ENCODE data around the gene PRR13. TPM values are rescaled to one million over a fixed set of nuclear protein-coding genes. Genes with fewer than 3 reads are reported as not detected.
A peak's percentile ranks its signal among the peaks of the same experiment; 100 is the strongest.
"Not testable (repeated sequence)": the region's sequence is repeated elsewhere in the genome, so short reads cannot be mapped to it uniquely, and the experiment has no call there.

Gene PRR13
- total RNA-seq, 1 experiment from 2014 or later, result 83.1 TPM

DNA sequence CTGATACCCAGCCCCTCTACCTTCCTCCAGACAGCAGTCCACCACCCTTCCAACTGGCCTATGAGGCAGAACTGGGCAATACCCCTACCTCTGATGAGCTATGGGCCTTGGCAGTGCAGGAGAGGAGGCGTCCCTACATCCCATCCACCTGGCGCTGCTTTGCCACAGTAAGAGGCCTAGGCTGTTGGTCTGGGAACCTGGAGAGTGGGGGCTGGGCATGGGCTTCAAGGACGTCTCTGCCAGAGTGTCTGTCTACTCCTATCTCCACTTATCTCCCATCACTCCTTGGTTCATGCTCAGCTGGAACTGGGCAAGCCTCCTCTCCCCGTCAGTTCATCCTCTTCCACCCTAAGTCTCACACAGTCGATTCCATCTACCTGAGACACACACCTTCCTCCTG, 11.4 kb upstream of the PRR13 start:
- in situ Hi-C loops (cut with HindIII; ENCODE audit: low sequenced_read_pairs), result no loop called here

DNA sequence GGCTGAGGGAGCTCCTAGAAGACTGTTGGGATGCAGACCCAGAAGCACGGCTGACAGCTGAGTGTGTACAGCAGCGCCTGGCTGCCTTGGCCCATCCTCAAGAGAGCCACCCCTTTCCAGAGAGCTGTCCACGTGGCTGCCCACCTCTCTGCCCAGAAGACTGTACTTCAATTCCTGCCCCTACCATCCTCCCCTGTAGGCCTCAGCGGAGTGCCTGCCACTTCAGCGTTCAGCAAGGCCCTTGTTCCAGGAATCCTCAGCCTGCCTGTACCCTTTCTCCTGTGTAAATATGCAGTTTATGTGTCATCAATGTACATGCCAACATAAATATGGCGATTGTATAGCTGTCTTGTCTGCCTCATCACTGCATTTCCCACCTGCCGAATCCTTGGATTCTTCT, 10.3 kb upstream of the PRR13 start:
- DNase-seq (ENCODE audit: low spot score), result no peak
- in situ Hi-C loops (cut with HindIII; ENCODE audit: low sequenced_read_pairs), result no loop called here

More for the DNA sequence above, 11.4 kb upstream of the PRR13 start:
- no peak for DNase-seq (ENCODE audit: low spot score)

DNA sequence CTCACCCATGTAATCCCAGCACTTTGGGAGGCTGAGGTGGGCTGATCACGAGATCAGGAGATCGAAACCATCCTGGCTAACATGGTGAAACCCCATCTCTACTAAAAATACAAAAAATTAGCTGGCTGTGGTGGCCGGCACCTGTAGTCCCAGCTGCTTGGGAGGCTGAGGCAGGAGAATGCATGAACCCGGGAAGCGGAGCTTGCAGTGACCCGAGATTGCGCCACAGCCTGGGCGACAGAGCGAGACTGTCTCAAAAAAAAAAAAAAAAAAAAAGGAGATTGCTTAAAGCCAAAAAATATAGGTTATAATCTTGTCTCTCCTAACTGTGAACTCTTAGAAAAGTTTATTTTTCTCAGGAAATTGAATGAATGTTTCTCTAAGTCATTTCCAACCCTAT, 6.2 kb upstream of the PRR13 start:
- DNase-seq (ENCODE audit: low spot score); in situ Hi-C loops (cut with HindIII; ENCODE audit: low sequenced_read_pairs): not testable (repeated sequence)

DNA sequence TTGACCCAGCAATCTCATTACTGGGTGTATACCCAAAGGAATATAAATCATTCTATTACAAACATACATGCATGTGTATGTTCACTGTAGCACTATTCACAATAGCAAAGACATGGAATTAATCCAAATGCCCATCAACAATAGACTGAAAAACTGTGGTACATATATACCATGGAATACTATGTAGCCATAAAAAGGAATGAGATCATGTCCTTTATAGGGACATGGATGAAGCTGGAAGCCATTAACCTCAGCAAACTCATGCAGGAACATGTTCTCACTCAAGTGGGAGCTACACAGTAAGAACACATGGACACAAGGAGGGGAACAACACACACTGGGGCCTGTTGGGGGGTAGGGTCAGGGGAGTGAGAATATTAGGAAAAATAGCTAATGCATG, 2.0 kb upstream of the PRR13 start:
- DNase-seq (ENCODE audit: low spot score); in situ Hi-C loops (cut with HindIII; ENCODE audit: low sequenced_read_pairs): not testable (repeated sequence)

DNA sequence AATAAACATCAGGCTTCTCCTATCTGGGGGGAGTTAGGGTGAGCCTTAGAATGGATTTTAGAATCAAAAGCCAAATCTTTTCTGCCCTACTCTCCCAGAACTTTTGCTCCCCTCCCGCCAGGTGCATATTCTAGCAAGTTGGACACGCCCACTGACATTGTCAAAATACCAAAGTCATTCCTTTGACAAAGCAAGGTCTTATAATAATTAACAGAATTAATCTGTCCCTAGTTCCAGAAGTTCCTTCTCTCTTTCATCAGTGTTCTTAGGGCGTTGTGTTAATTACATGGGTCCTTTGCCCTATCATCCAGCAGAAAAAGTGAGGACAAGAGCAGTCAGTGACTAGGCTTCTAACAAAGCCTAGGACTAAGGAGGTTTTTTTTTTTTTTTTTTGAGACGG, 2.4 kb downstream of the PRR13 start:
- DNase-seq (ENCODE audit: low spot score), result no peak
- in situ Hi-C loops (cut with HindIII; ENCODE audit: low sequenced_read_pairs), result no loop called here

DNA sequence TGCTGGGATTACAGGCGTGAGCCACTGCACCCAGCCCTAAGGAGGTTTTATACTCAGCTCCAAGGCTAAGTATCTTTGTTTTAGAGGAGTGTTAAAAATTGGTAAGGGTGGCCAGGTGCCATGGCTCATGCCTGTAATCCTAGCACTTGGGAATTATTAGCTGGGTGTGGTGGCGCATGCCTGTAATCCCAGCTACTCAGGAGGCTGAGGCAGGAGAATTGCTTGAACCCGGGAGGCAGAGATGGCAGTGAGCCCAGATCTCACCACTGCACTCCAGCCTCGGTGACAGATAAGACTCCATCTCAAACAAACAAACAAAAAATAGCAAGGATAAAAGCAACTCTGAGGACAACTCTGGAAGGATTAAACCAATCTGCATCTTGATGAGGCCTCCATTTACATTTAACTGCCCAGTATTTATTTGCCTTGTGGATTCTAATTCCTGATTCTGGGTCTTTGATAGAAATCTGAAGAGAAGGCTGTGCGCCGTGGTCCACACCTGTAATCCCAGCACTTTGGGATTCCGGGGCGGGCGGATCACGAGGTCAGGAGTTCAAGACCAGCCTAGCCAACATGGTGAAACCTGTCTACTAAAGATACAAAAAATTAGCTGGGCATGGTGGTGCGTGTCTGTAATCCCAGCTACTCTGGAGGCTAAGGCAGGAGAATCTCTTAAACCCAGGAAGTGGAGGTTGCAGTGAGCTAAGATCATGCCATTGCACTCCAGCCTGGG, 3.2 kb downstream of the PRR13 start:
- in situ Hi-C loops (cut with HindIII; ENCODE audit: low sequenced_read_pairs); DNase-seq (ENCODE audit: low spot score): not testable (repeated sequence)

DNA sequence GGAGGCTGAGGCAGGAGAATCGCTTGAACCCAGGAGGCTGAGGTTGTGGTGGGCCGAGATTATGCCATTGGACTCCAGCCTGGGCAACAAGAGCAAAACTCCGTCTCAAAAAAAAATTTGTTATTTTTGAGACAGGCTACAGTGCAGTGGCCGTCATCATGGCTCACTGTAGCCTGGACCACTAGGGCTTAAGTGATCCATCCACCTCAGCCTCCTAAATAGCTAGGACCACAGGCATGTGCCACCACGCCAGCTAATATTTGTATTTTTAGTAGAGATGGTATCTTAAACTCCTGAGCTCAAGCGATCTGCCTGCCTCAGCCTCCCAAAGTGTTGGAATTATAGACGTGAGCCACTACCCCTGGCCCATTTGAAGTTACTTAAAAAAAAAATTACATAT, 9.4 kb downstream of the PRR13 start:
- in situ Hi-C loops (cut with HindIII; ENCODE audit: low sequenced_read_pairs), result no loop called here
- no peak for DNase-seq (ENCODE audit: low spot score)

DNA sequence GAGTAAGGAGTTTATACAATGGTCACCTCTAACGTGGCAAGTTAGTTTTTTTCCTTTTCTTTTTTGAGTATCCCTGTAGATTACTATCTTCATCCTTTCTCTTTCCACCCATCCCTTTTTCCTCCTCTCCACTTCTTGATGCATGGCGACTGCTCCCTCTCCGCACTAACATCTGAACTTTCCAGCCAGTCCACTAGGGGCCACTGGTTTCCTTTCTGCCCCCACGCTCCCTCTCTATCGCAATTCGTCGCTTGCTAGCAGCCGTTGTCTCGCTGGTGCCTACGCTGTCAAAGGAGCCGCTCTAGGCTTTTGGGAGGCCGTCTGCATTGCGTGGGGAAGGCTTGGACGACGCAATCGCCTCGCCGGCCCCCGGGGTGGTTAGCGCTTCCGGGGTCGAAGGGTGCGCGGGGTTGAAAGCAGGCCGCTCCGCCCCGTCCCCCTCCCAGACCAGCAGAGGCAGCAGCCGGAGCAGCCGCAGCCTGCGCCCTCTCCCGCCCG, 10.2 kb downstream of the PRR13 start, which contains the start of gene PCBP2:
Gene PCBP2, plus strand, starts transcription at position 442 of the 498 bp plus-strand sequence. CDS start 2,699 bp downstream, outside the sequence.
- peak; percentile 100 for DNase-seq (ENCODE audit: low spot score)
- in situ Hi-C loops (cut with HindIII; ENCODE audit: low sequenced_read_pairs), result no loop called here

DNA sequence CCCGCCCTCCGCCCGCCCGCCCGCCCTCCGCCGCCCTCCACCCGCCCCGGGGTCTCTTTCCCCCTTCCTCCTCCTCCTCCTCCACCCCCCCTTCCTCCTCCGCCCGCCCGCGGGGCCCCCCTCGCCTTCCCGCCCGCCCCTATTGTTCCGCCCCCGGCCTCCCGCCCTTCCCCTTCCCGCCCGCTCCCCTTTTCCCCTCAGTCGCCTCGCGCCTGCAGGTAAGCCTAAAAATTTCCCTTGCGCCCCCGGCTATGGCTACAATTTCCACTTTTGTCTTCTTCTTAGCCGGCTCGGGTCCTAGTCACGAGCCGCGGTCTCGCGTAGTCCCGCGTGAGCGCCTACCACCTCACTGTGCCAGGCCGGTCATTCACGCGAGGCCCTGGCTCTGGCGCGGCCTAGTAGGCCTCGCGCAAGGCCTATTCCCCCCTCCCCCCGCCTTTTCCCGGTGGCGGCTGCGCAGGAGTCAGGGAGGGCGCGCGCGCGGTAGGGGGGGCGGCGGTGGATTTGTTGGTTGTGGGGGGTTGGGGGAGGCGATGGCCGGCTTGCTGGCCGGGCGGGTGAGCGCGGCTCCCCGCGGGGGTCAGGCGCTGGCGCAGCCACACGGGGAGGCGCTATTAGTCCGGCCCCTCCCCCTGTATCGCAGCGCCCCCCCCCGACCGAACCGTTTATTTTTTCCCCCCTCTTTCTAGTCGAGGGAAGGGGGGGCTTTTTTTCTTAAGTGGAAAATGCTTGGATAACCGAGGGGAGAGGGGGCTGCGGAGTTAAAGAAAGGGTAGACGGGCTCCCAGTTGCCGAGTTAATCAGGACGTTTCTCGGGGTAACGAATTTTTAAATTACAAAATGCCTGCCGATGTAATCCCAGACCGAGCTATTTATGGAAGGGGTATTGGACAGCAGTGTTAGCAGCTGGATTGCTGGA, 10.9 kb downstream of the PRR13 start:
- in situ Hi-C loops (cut with HindIII; ENCODE audit: low sequenced_read_pairs), result no loop called here
- DNase-seq (ENCODE audit: low spot score), result peak; percentile 83

DNA sequence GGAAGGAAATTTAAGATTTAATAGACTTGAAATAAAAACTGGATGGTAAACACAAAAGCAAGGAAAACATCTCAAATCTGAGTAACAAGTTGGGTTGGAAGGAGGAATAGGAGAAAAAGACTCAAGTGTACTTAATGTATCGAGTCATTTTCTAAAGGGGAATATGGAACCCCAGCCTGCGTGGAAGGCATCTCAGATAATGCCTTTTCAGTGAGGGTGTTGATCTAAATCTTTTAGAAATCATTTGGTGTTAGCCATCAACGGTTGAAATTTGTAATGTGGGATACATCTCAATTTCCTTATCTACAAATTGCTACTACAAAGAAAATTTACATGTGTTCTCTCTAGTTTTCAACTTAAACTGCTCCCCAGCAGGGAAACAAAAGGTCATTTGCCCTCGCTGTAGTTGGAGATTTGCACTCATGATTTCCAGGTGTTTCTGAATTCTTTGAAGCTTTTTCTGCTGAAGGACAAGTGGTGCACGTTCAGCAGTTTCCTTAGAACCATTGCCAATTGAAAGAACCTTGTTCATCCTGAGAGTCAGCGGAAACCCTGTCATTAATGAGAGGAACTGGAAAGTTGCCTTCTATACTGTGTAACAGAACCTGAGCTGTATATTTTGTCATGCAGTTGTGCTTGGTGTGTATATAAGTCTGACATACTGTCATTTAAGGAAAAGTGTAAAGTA, 12.6 kb downstream of the PRR13 start:
- in situ Hi-C loops (cut with HindIII; ENCODE audit: low sequenced_read_pairs), result no loop called here
- no peak for DNase-seq (ENCODE audit: low spot score)

DNA sequence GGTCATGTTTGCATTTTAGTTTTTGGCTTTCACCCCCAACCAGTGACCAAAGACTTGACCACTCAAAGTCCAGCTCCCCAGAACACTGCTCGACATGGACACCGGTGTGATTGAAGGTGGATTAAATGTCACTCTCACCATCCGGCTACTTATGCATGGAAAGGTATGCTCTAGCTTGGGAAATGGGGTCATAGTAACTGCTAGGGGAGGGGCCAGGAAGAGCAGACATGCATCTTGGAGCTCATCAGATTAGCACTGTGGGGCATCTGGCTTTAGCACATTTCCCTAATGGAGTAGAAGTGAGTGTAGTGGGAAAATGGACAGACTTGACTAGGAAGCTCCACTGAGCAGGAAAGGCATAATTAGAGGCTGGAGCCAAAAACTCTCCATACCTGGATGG, 13.2 kb downstream of the PRR13 start:
- in situ Hi-C loops (cut with HindIII; ENCODE audit: low sequenced_read_pairs), result no loop called here
- peak; percentile 97 for DNase-seq (ENCODE audit: low spot score)

DNA sequence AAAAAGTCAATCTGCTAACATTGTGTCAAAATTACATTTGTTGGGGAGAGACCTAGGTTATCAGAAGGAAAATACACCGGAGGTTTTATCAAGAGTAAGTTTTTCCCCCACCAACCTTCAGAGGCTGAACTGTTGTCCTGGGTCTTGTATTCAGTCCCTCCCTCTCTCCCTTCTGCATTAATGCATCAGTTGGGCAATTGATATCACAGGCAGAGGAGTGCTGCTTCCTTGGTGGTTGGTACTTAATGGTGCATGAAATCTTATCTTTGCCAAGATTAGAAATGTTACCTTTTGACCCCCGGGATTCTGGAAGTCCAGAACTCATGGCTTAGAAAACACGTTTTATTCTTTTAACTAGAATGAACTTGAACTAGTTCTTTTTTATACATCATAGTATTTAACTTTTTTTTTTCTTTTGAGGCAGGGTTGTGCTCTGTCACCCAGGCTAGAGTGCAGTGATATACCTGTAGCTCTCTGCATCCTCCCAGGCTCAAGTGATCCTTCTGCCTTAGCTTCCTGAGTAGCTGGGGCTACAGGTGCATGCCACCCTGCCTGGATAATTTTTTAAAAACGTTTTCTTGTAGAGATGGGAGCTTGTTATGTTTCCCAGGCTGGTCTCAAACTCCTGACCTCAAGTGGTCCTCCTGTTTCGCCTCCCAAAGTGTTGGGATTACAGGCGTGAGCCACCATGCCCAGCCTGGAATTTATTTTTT, 15.3 kb downstream of the PRR13 start:
- no peak for DNase-seq (ENCODE audit: low spot score)
- in situ Hi-C loops (cut with HindIII; ENCODE audit: low sequenced_read_pairs), result no loop called here

DNA sequence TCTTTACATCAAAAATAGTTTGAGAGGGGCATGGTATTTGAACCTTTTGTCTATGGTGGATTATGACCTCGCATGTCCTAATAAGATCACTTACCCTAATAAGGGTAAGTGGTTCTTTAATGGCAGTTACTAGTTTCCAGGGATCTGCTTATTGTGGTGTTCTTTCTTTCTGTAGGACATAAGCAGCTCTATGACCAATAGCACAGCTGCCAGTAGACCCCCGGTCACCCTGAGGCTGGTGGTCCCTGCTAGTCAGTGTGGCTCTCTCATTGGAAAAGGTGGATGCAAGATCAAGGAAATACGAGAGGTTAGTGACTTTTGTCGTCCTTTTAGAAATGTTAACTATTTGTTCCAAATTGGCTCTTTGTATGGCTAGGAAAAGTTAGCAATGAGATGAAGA, 17.6 kb downstream of the PRR13 start:
- DNase-seq (ENCODE audit: low spot score), result no peak
- in situ Hi-C loops (cut with HindIII; ENCODE audit: low sequenced_read_pairs), result no loop called here

DNA sequence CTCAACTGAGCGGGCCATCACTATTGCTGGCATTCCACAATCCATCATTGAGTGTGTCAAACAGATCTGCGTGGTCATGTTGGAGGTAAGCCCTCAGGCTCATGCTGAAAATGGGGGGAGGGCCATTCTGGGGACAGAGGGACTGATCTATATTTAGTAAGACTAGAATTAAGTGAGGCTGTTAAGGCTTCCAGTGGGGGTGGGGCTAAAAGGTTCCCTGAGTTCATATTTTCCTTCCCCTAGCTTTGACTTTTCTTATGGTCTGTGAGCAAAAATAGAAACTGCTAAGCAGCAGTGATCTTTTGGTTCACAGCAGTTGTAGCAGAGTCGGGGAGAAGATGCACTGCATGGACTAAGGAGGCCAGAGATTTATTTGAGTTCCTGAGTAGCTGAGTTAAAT, 19.5 kb downstream of the PRR13 start:
- in situ Hi-C loops (cut with HindIII; ENCODE audit: low sequenced_read_pairs), result no loop called here
- DNase-seq (ENCODE audit: low spot score), result no peak

DNA sequence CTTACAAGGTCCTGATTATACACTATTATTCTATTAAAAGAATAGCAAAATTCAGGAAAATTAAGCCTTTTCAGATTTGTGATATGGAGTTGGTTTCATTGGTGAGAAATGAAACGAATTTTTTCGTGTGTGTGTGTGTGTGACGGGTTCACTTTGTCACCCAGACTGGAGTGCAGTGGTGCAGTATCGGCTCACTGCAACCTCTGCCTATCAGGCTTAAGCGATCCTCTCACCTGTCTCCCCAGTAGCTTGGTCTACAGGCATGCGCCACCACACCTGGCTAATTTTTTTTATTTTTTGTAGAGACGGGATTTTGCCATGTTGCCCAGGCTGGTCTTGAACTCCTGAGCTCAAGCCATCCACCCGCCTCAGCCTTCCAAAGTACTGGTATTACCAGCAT, 20.1 kb downstream of the PRR13 start:
- in situ Hi-C loops (cut with HindIII; ENCODE audit: low sequenced_read_pairs), result no loop called here
- DNase-seq (ENCODE audit: low spot score), result no peak

DNA sequence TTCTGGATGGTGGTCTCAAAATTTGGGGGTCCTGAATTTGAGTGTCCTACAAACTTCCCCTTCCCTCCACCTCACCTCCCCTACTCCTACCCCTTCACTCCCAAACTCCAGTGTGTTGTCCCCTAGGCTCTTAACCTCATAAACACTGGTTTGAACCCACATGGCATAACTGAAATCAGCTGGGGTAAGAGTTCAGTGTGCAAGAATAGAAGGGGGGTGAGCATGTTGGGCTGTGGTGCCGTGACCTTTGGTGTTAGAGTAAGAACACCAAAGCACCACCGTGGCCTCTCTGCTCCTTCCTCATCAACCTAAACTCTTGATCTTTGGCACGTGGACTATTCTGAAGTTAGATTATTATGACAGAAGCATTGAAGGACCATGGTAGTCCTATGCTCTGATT, 21.4 kb downstream of the PRR13 start:
- in situ Hi-C loops (cut with HindIII; ENCODE audit: low sequenced_read_pairs), result no loop called here
- no peak for DNase-seq (ENCODE audit: low spot score)

DNA sequence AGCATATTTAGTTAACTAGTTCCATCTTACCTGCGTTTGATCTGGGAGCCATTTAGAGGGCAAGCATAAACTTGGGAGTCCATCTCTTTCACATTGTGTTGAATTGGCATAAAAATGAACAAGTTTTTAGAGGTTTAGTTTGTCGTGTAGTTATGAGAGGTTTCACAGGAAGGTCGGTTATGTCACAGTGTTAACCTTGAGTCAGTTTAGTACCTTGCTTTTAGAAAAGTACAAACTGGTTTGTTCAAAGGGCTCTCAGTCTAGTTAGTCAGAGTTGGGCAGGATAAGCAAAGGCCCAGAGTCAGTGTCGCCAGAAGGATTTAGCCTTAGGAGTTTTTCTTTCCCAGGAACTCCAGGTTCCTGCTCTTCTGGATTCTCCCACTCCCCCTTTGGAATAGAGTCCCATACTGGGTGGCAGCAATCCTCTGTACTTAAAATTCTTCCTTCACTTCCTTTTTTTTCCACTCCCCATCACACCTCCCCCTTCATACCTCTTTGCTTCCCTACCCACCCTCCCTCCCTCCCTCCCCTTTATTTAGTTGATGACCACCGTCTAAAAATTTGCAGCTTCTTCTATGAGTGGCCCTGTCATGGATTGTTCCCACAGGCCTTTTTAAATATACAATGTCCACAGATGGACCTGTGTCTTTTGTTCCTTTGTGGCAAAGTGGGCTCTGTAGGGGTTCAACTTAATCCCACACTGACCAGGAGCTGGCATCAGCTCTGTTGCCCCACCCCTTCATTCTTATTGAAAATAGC, 22.4 kb downstream of the PRR13 start:
- in situ Hi-C loops (cut with HindIII; ENCODE audit: low sequenced_read_pairs), result no loop called here
- no peak for DNase-seq (ENCODE audit: low spot score)

DNA sequence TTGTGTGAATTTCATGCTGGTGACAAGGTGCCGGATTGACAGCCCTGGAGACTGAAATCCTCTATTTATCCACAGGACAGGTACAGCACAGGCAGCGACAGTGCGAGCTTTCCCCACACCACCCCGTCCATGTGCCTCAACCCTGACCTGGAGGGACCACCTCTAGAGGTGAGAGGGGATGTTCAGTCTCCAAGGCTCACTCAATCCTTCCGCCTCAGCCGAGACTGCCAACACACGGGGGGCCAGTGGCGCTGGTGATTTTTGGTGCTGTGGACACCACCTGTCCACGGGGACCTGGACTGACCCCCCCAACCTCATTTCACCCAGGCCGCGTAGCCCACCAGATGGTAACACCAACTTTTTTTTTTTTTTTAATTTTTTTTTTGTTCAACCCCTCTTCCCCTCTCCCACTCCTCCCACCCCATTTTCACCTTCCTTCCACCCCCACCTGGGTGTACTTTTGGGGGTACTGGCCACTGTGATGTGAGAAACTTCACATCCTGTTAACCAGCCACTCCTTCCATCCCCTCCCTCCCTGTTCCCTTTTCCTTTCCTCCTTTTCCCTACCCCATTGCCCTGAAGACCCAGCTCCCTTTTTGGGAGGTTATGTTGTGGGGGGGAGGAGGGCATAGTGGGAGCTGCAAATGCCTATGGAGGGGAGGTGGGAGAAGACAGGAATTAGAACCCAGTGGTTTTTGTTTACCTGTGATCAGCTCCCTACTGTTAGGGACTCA, 23.3 kb downstream of the PRR13 start:
- DNase-seq (ENCODE audit: low spot score), result no peak
- in situ Hi-C loops (cut with HindIII; ENCODE audit: low sequenced_read_pairs), result no loop called here
